Activated CD4-positive, alpha-beta T cell treated with anti-CD3 and anti-CD28 coated beads for 4 hours (primary cell): ENCODE measurements around the gene ZNF587B.
"Not testable (repeated sequence)": the region's sequence is repeated elsewhere in the genome, so short reads cannot be mapped to it uniquely, and the experiment has no call there.

Source experiments
- DNase-seq, 2 donors: peaks; one replicate each; pipeline ENCODE4 v3.0.0-alpha.2; 2020

ZNF587B gene

GRCh38 chr19:57873883-57874799 lies 44.0 kb downstream of the ZNF587B start:
- not testable (repeated sequence) for DNase-seq

- no peak for DNase-seq
Observed at GRCh38 chr19:57886046-57886445, 55.9 kb downstream of the ZNF587B start.

DNA sequence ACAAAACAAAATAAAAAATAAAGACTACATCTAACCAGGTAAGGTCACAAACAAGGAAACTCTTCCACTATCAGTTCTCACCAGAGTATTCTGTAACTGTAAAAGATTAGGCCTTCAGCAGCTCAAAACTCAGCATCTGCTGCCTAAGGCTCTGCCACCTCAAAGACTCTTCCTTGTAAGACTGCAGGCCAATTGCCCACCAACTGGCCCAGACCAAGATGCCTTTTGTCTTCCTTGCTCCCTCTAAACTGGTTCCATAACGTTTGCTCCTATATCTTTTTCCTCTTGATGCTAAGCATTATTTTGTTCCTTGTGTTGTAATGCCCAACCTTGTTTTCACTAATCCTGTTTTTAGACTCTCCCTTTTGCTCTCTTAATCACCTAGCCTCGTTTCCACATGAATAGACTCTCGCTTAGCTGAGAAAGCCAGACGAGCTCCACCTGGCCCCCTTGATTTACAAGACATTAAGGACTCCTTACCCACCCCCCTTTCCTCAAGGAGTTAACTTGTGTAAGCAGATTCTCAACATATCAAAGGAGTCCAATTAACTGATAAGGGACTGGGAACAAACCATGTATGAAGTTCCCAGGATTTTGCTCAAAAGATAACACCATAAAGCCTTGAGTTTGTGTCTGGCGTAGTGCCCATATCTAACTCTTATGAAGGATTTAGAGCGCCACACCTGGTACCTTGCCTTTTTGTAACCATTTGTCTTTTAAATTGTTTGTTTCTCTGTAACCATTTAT lies 57.3 kb downstream of the ZNF587B start:
- no peak for DNase-seq

DNA sequence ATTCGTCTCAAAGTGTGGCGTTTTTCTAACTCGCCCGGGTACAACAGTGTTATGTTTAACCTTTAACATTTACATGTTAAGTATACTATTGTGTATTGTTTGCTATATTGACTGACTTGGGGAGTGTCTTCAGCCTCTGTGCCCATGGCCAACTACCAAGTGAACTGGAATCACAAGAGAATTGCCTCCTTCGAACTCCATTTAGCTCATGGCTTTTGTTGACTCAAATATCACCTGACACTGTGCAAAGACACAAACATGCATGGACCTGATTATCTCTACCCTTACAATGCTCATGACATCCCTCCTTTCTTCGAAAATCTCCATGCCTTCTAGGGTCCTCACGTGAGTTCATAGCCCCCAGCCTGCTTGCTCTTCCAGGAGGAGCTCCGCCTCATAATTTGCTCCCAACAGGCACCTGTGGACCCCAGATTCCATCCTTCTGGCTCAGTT lies 58.0 kb downstream of the ZNF587B start:
- no peak for DNase-seq

DNA sequence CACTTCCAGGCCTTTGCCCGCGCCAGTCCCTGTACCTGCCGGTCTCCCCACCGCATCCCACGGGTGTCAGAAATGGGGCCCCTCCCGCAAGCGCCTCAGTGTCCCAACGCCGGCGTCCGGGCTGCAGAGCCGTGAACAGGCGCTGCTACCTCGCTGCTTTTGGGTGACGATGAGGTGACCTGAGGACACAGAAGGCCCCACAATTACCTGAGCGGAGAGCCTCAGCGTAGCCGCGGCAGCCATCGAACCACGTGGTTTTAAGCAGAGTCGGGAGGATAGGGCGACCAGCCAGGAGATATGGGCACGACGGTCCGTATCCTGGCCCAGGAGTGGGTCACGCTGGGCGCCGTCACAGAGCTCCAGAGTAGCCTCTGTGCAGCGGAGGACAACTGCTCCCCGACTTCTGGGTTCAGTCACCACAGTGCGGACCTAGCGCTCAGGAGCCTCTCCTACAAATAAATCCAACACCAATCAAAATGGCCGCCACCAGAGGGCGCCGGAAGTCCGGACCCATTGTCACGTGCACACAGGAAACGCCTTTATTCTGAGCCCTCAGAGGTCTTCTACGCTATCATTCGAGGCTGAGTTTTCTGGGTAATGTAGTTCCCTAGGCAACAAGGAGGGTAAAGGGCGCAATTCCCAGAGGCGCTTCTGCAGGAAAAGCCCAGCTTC lies 58.6 kb downstream of the ZNF587B start, which contains the start of gene ZNF814:
TSS of gene ZNF814 (minus strand) at position 478 of the 672 bp plus-strand sequence. CDS start at position 243, 235 bp downstream.
- peak; percentile 73 to 74 for DNase-seq

- DNase-seq = not testable (repeated sequence)
Observed at GRCh38 chr19:57890706-57891105, 60.6 kb downstream of the ZNF587B start.
